ENCODE results near the gene APBA1. TPM values are rescaled to one million over a fixed set of nuclear protein-coding genes. Genes with fewer than 3 reads are reported as not detected.

APBA1 gene
- total and polyA plus RNA-seq, 2 of the 4 experiments (the other 2 are of a cell fraction): 3.8 to 5.1 TPM

DNA sequence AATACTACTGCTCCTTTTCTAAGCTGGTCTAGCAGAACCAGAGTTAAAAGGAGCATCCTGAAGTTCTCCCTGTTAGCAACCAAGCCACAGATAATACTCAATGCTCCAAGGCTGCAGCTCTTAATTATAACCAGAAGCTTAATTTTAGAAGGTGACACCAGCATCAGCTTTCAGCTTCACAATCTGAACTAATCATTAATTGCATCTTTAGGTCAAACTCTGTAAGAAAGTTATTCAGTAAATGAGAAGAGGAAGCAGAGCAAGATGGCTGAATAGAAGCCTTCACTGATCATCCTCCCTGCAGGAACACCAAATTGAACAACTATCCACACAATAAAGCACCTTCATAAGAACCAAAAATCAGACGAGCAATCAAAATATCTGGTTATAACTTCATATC is 38.5 kb downstream of the APBA1 start:
- Histone ChIP-seq H3K4me1 (ENCODE audit: control insufficient read depth, insufficient read depth, low read length) (no peaks in the 10 kb centered on the region; the same call in 1 of the 2 replicates), H3K79me1 (ENCODE audit: low read depth in 1 of 2, low read length in 2 of 2) (peaks cover 5 to 8% of the 10 kb centered on the region in 2 experiments; a peak in 2 of 4 replicates), H3K9me3 (ENCODE audit: control insufficient read depth, insufficient read depth, low read length) (no peaks in the 10 kb centered on the region), H3K27me3 (ENCODE audit: control insufficient read depth, insufficient read depth, low read length) (no peaks in the 10 kb centered on the region), H2AK9ac (replicated peaks; ENCODE audit: low read depth, low read length, poor library complexity) (no peak overlapping the region), H4K8ac (ENCODE audit: low read depth in 2 of 2, low read length in 2 of 2) (no peak overlapping the region), H3K4ac (ENCODE audit: low read depth, low read length) (no peak overlapping the region), H3K4me2 (ENCODE audit: low read depth, low read length) (no peak overlapping the region), H3K36me3 (ENCODE audit: control insufficient read depth, insufficient read depth, low read length) (no peaks in the 10 kb centered on the region), H2BK120ac (ENCODE audit: low read depth, low read length) (no peak overlapping the region), H4K91ac (ENCODE audit: insufficient read depth, low read depth, low read length) (no peak overlapping the region), H3K9me1 (ENCODE audit: insufficient read depth, low read length) (0 out of 2 replicates have a peak, but pooled peaks cover 5% of the 10 kb centered on the region), H3K56ac (ENCODE audit: extremely low read depth, insufficient read depth, low read length) (no peak overlapping the region), H4K20me1 (ENCODE audit: insufficient read depth, low read length) (no peaks in the 10 kb centered on the region), H2BK5ac (ENCODE audit: low read depth, low read length, poor library complexity, severe bottlenecking) (no peak overlapping the region), H3K27ac (ENCODE audit: insufficient read depth, low read length) (no peak overlapping the region), H4K5ac (ENCODE audit: low read depth, low read length) (no peak overlapping the region), H2BK15ac (ENCODE audit: low read depth, low read length) (no peak overlapping the region), H2AFZ (replicated peaks; ENCODE audit: low read length, poor library complexity) (no peak overlapping the region), H3K23ac (ENCODE audit: low read depth, low read length) (no peak overlapping the region), H3K9ac (ENCODE audit: low read depth, low read length) (no peak overlapping the region), H2BK20ac (ENCODE audit: low read depth, low read length) (no peak overlapping the region), H3K4me3 (ENCODE audit: insufficient read depth, low read depth, low read length) (no peak overlapping the region), H2AK5ac (ENCODE audit: low read depth, low read length) (no peak overlapping the region), H3K18ac (ENCODE audit: low read depth, low read length) (no peak overlapping the region), H3K14ac (replicated peaks; ENCODE audit: low read depth, low read length) (no peak overlapping the region)
- no TSS peak for BruUV-seq (replicated peaks)
- dilution Hi-C loops (cut with HindIII; ENCODE audit: low sequenced_read_pairs, unreplicated experiment): no loop called here
- ATAC-seq (ENCODE audit: low read depth) (no peak), DNase-seq (no peak)
- ChIA-PET POLR2A (ENCODE audit: unreplicated experiment) (no interaction called here), CTCF (no interaction called here)
- intact Hi-C loops (cut with micrococcal nuclease): no loop called here
- in situ Hi-C loops (cut with MboI; ENCODE audit: low sequenced_read_pairs): no loop called here
- no CpG with 5 or more reads among the region's 1 CpG for WGBS, 2 experiments (ENCODE audit: extremely low coverage in 2 of 2, insufficient read length in 1 of 2)
- no peak for TF ChIP-seq MAFK (IDR thresholded peaks at IDR 0.05; ENCODE audit: low read depth, low read length)
- no peak for TF ChIP-seq MXI1 (IDR thresholded peaks at IDR 0.05; ENCODE audit: borderline replicate concordance, low read depth, low read length)
- no peak for TF ChIP-seq SMC3 (IDR thresholded peaks at IDR 0.05; ENCODE audit: low read depth, low read length)
- TF ChIP-seq POLR2A (IDR thresholded peaks at IDR 0.05; ENCODE audit: low read depth, low read length): no peak

Data from IMR-90 (cell line).